Motor neuron (in vitro differentiated cells): ENCODE measurements around the gene THRA. TPM values are rescaled to one million over a fixed set of nuclear protein-coding genes. Genes with fewer than 3 reads are reported as not detected.

Experiments
- ATAC-seq, 8 experiments: fragments of 200-7000 bp; cut with Tn5 transposase; replicated peaks in 6 of 8; 2 replicates each; pipeline ENCODE4 v1.8.0; 2021; ENCODE audit warnings: mild to moderate bottlenecking in 8 of 8, moderate library complexity in 8 of 8
- H3K27ac ChIP-seq, 2 donors: fragments of 250-450 bp; sonication (Bioruptor Pico); 2 replicates each; pipeline ENCODE4 v1.9.0; 2021; ENCODE audit warnings: antibody characterized with exemption in 2 of 2, mild to moderate bottlenecking in 2 of 2, moderate library complexity in 1 of 2
- H3K4me1 ChIP-seq, 2 donors: fragments of 250-450 bp; sonication (Bioruptor Pico); replicated peaks in 1 of 2; 2 replicates each; pipeline ENCODE4 v1.6.1; 2021; ENCODE audit warnings: antibody characterized with exemption in 2 of 2, mild to moderate bottlenecking in 2 of 2, moderate library complexity in 1 of 2
- H3K4me3 ChIP-seq, 5 donors: fragments of 250-450 bp; sonication (Bioruptor Pico); 2 replicates each; pipeline ENCODE4 v1.9.0; 2021; ENCODE audit warnings: antibody characterized with exemption in 5 of 5, mild to moderate bottlenecking in 5 of 5, moderate library complexity in 4 of 5
- WGBS, 10 experiments: fragments of 450-650 bp; shearing (Covaris generic); methylation state at CpG; one replicate each; pipeline ENCODE4 v1.0.0; 2022; 5-methylcytosine and 5-hydroxymethylcytosine counted together
- in situ Hi-C, 9 experiments: fragments of 400-800 bp; cut with MboI; loops; one replicate each; pipeline ENCODE4 v1.15.0; 2021; ENCODE audit warnings: low sequenced_read_pairs in 9 of 9, low pct_unique_long_range_greater_than_20kb in 2 of 9; ENCODE audit not compliant: unreplicated experiment in 9 of 9
- total RNA-seq, 8 experiments: library from RNA; unstranded; fragments of 300-600 nt; gene quantifications; 2 replicates each; pipeline versions ENCODE4 v1.2.3 to v1.2.4, GENCODE V29; 2022

The THRA gene
- total RNA-seq, 8 experiments from 2014 or later: 7.2 to 66.4 (median 34.8) TPM

DNA sequence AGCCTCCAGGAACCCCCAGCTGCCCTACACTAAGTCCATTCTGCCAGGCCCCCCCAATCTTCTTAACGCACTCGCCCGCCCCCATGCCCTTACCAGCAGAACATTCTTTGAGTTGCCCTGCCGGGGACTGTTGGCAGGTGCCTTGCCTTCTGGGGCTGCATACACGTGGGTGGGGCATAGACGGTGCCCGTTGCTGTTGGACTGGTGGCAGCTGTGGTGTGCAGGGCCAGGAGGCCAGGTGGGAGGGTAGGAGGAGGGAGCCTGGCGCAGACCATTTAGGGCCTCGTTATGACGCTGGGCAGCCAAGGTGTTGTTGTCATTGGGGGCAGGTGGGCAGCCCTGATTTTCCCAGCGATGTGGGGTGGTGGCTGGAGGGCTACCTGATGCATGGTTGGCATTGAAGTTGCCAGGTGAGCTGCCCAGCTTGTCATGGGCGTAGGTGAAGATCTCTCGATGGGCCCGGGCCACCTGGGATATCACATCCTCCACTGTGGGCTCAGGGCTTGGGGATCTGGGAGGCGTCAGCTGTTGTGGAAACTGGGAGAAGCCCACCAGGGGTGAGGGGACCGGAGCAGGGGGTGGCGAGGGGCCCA is 32.7 kb downstream of the THRA start:
- 80 to 83% (median 80%) methylated on average over 1 of the region's 17 CpGs; no CpG with 5 or more reads in 7 of the 10 experiments for WGBS, 10 experiments
- in situ Hi-C loops: no loop called here
- Histone ChIP-seq H3K4me1 (peaks cover 27 to 32% of the 10 kb centered on the region in 2 donors), H3K4me3 (no peak overlapping the region), H3K27ac (no peak overlapping the region)
- no peak for ATAC-seq

DNA sequence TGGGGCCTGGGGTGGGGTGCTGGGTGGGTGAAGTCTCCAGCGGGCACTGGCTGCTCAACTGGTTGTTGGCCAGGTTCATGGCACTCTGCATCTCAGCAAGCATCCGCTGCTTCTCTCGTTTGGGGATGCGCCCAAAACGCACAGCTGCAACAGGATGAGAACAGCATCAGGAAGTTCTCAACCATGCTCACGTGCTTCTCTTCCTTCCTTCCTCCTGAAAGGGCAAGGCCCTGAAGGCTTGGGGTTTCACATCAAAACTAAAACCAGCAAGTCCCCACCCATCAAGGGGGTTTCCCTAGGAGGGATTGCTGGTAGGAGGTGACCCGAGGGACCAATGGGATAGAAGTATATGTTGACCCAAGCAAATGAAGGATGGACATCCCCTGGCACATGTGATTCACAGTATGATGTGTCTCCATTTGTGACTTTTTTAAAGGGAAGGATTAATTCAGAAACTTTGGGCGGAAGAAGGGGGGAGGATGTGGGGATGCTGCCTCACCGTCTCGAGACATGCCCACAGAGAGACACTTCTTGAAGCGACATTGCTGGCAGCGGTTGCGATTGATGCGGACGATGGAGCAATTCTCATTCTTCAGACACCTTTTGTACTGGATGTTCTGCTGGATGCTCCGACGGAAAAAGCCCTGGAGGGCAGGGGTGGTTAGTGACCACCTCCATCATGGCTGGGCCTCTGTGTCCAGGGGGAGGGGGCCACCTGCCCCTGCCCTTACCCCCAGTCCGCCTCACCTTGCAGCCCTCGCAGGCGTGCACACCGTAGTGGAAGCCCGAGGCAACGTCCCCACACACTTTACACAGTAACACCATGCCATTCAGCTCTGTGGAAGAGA is 33.4 kb downstream of the THRA start:
- no peak overlapping the region for H3K4me3 ChIP-seq
- no peak overlapping the region for H3K27ac ChIP-seq
- 40 to 100% (median 100%) methylated on average over 1 to 9 of the region's 23 CpGs; no CpG with 5 or more reads in 4 of the 10 experiments for WGBS, 10 experiments
- ATAC-seq: no peak
- in situ Hi-C loops: no loop called here
- H3K4me1 ChIP-seq: peaks cover 28 to 31% of the 10 kb centered on the region in 2 donors

DNA sequence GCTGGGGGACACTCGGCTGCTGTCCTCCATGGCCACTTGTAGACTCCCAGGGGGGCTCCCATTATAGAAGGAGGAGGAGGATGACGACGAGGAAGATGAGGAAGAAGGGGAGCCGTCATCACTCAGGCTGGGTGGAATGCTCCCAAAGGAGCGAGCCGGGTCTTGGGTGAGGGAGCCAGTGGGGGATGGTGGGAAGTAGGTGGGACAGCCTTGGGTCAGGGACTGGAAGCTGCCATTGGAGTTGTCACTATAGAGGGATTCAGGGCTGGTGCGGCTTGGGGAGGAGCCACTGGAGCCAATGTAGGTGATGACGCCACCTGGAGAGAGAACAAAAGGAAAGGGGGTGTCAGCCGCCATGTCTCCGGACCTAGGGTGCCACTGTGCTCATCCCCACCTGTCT is 34.3 kb downstream of the THRA start:
- no peak overlapping the region for H3K27ac ChIP-seq
- H3K4me3 ChIP-seq: no peak overlapping the region
- in situ Hi-C loops: no loop called here
- ATAC-seq: no peak
- 20 to 100% (median 85%) methylated on average over 1 to 8 of the region's 10 CpGs; no CpG with 5 or more reads in 2 of the 10 experiments for WGBS, 10 experiments
- peaks cover 23 to 24% of the 10 kb centered on the region in 2 donors for H3K4me1 ChIP-seq

DNA sequence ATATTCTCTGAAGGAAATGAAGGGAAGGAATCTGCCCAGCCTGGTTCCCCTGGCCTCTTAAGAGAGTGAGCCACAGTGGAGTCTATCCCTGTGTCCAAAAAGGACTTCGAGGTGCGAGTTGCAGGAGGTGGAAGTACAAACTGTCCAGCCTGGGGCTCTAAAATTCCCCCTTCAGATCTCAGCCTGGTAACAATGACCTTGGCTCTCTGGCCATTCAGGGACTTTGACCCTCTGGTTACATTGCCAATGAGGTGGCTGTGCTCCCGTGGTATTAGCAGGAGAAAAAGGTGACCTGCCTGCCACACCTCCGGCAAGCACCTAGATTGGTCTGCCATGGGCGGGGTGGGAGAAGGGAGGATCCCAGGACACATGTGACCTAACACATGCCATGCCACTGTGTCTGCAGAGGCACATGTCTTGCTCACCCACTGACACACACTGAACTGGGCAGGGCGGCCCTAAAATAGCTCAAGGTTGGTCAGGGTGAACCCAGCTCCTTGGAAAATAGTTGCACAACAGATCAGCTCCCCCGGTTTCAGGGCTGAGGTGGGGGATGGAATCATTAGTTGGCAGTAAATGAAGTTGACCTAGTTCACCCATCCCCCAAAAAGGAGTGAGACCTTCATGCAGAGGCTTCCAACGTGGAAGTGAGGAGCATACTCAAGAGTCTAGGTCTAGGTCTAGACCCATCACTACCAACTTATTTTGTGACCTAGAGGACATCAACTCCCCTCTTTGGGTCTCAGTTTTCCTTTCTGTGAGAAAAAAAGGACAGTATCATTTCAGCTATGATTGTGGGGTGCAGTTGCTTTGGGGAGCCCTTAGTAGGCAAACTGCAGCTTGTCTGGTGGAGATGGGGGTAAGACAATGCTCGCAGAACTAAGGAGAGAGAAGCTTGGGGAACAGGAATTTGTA is 35.4 kb downstream of the THRA start:
- no peak for ATAC-seq
- Histone ChIP-seq H3K4me3 (peak overlapping the region in 4 of 5 donors; percentile 38 to 55 (median 44)), H3K27ac (no peak overlapping the region), H3K4me1 (peaks cover 17 to 20% of the 10 kb centered on the region in 2 donors)
- 18 to 100% (median 66%) methylated on average over 1 to 8 of the region's 9 CpGs; no CpG with 5 or more reads in 2 of the 10 experiments for WGBS, 10 experiments
- in situ Hi-C loops: no loop called here

DNA sequence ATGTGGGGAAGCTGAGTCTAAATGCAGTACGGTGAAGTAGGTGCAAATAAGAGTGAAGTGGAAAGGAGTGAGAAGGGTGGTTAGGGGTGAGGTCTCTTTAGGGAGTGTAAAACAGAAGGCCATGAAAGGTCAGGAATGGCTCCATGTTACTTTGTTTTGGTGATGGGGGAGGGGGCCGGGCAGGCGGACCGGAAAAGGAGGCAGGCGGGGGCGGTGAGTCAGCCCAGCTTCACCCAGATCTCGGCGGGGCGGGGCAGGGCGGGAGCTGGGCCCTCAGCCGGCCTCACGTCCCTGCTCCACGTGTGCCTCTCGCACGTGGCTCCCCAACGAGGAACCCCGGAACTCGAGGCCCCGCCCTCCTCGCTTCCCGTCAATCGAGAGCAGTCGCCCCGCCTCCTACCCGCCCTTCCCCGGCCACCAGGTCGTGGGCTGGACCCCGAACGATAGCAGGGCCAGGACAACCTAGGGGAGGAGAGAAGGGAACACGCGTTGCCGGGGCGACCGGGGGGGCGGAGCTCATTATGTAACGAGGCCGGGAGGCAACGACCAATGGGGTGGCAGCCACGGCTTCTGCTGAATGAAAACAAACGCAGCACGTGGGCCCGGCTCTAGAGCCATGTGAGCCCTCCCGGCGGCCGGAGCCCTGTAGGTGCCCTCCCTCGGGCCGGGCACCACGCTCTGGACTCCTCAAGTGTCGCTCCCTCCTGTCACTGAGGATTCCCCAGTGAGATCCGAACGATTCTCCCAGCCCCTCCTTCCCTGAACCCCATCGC is 36.3 kb downstream of the THRA start:
- peaks cover 17 to 24% of the 10 kb centered on the region in 2 donors for H3K4me1 ChIP-seq
- no peak overlapping the region for H3K27ac ChIP-seq
- in situ Hi-C loops: no loop called here
- peak overlapping the region; percentile 32 to 55 (median 41) for H3K4me3 ChIP-seq
- WGBS, 10 experiments: 0 to 57% (median 7%) methylated on average over 1 to 6 of the region's 52 CpGs; no CpG with 5 or more reads in 4 of the 10 experiments
- ATAC-seq: peak; percentile 62 to 84 (median 76)

DNA sequence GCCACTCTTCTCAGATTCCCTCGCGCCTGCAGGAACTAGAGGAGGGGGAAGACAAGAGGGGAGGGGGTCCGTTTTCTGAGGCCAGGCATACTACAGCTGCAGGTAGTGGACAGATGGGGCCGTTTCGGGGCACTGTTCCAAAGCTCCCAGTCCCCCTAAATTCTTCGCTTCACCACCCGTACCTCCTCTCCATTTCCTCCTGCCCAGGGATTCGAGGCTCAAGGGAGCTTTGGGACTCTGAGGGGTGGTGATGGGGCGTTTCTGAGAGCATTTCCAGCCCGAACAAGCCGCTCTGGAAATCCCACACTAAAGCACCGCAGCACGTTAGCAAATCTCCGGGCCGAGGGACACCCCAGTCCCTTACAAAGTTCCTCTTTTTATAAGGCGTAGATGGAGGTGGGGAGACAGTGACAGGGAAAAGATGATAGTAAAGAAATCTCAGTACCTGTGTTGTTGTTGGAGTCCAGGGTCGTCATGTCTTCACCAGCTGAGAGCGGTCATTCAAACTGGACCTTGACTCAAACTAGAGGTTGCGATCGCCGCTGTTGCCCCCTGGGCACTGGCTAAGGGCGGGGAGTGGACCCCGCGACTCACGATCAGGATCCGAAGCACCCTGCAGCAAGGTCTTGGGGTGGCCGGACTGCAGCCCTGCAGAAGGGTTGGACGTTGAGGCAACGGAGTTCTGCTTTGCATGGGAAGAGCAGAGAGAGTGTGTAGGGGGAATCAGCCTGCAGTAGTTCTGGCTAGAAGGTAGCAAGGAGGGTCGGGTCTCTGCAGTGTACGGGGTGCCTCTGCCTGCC is 37.1 kb downstream of the THRA start:
- peak overlapping the region; percentile 32 to 55 (median 41) for H3K4me3 ChIP-seq
- H3K27ac ChIP-seq: no peak overlapping the region
- in situ Hi-C loops: no loop called here
- WGBS, 10 experiments: 0 to 12% (median 6%) methylated on average over 1 to 16 of the region's 31 CpGs; no CpG with 5 or more reads in 3 of the 10 experiments
- peaks cover 17 to 24% of the 10 kb centered on the region in 2 donors for H3K4me1 ChIP-seq
- ATAC-seq: peak in 7 of 8 experiments; percentile 0 to 32 (median 20)

DNA sequence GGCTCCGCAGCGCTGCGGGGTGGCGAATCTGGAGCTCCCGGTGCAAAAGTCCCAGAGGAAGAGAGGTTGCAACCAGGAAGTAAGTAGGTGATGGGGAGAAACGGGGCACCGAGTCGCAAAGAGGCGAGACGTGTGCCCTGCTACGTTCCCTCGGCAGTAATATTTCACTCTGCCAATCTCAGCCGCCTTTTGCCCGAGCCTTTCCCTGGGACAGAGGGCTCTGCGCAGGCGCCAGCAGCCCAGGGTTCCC is 37.6 kb downstream of the THRA start, which contains the start of gene NR1D1:
TSS of gene NR1D1 (minus strand) at position 171 of the 250 bp plus-strand sequence. CDS start 495 bp downstream, outside the sequence.
- ATAC-seq: no peak
- peak within 1 kb of the TSS in 1 of 2 donors; percentile 15 for H3K27ac ChIP-seq
- 0 to 4% (median 0%) methylated on average over 3 to 9 of the region's 16 CpGs; no CpG with 5 or more reads in 5 of the 10 experiments for WGBS, 10 experiments
- in situ Hi-C loops: no loop called here
- peaks cover 17 to 24% of the 10 kb centered on the region in 2 donors for H3K4me1 ChIP-seq
- peak within 1 kb of the TSS; percentile 32 to 55 (median 41) for H3K4me3 ChIP-seq

DNA sequence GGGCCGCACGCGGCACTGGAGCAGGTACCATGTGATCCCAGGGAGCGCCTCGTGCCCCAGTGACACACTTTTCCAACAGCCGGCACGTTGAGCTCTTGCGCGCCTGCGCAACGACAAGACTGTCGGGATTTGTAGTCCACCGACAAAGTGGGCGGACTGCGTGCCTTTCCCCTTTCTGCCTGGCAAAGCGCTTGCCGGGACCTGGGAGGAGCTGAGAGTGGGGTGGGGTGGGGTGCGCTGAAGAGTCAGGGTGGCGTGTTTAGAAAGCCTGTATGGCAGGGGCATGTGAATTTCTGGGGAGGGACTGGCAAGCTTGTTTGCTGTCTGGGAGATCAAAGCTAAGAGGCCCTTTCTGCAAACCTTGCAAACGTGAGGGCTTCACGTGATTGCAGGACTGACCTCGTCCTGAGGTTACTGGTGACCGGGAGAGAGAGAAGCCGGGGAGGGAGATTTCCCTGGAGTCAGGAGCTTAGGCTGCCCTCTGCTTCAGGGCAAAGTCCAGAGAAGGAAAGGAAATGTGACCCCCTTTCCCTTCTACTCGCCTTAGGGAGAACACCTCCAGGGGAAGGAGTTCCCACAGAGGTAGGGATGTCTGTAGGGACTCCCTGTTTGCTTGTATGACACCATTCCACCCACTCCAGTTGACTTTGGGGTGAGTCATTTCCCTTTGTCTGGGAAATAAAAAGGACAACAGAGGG is 38.1 kb downstream of the THRA start:
- 0 to 4% (median 1%) methylated on average over 1 to 9 of the region's 25 CpGs; no CpG with 5 or more reads in 4 of the 10 experiments for WGBS, 10 experiments
- Histone ChIP-seq H3K4me1 (peaks cover 17 to 24% of the 10 kb centered on the region in 2 donors), H3K4me3 (peak overlapping the region; percentile 32 to 55 (median 41)), H3K27ac (peak overlapping the region in 1 of 2 donors; percentile 15)
- in situ Hi-C loops: no loop called here
- ATAC-seq: peak; percentile 40 to 85 (median 76)

DNA sequence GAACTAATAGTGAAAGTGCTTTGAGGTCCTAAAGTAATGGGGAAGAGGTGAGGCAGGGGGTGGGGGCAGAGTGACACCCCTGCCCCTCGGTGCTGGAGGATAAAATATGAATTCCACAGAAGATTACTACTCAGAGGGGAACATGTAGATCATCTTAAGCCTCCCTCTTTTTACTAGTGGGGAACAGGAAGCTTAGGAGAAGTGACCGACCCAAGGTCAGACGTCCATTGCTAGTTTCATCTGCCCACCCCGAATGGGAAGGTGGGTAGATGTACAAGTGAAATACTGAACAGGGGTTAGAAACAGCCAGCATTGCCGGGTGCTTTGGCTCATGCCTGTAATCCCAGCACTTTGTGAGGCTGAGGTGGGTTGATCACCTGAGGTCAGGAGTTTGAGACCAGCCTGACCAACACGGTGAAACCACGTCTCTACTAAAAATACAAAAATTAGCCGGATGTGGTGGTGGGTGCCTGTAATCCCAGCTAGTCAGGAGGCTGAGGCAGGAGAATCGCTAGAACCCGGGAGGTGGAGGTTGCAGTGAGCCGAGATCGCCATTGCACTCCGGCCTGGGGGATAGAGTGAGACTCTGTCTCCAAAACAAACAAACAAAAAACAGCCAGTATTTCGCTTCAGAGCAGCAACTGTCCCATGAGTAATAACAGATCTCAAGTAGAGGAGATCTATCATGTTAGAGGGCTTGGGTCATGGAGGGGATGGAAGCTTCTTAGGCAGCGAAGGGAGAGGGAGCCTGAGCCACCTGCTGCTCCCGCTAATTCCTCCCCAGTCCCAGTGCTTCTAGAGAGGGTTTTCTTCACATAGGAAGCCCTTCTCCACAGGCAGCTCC is 38.8 kb downstream of the THRA start:
- ATAC-seq: no peak
- in situ Hi-C loops: no loop called here
- H3K4me1 ChIP-seq: peaks cover 20 to 30% of the 10 kb centered on the region in 2 donors
- no peak overlapping the region for H3K27ac ChIP-seq
- WGBS, 10 experiments: 50 to 90% (median 74%) methylated on average over 1 to 10 of the region's 16 CpGs; no CpG with 5 or more reads in 2 of the 10 experiments
- no peak overlapping the region for H3K4me3 ChIP-seq

DNA sequence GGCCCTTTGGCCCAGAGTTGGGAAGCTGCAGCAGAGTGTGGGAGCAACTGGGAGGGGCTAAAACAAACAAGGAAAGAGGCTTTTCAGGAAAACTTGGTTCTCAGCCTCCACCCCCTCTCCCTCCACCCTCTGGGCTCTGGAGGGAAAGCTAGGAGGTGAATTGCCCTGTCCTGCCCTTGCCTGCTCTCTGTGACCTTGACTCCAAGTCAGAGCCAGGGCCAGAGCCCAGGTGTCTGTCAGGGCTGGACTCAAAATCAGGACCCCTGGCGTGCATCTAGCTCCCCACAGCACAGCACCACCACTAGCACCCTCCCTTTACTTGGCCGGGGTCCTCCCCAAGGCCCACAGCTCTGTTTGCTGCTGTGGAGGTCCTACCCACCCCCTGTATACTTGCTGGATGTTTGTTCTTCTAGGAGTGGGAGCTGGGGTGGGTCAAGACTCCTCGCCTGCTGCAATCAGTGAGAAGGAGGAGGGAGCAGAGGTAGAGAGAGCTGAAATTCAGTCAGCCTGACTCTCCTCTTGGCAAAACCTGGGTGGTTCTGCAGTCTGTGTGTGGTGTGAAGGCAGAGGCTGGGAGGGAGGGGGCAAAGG is 40.4 kb downstream of the THRA start:
- WGBS, 10 experiments: 100% methylated on average over 1 of the region's 3 CpGs; no CpG with 5 or more reads in 8 of the 10 experiments
- Histone ChIP-seq H3K27ac (no peak overlapping the region), H3K4me1 (peaks cover 36 to 46% of the 10 kb centered on the region in 2 donors), H3K4me3 (no peak overlapping the region)
- in situ Hi-C loops: no loop called here
- ATAC-seq: no peak
